AG04449 (cell line): Measurements from ENCODE around the gene OR2V1.
"Not testable (repeated sequence)": the region's sequence is repeated elsewhere in the genome, so short reads cannot be mapped to it uniquely, and the experiment has no call there.

Source experiments
- CTCF ChIA-PET: fragments of 350-600 bp; formaldehyde crosslinking; extraction: SDS; loops from one replicate; lab custom pipeline; 2021; ENCODE audit warnings: antibody characterized with exemption; lab: Yijun Ruan, JAX
- POLR2A ChIA-PET: fragments of 400-600, 350-600 bp; formaldehyde crosslinking; extraction: SDS; loops from one replicate; lab custom pipeline; 2020; ENCODE audit warnings: antibody characterized with exemption, inconsistent platforms; lab: Yijun Ruan, JAX
- DNase-seq: peaks from one replicate; pipeline ENCODE4 v3.0.0-alpha.2; 2010; ENCODE audit warnings: low read depth, low spot score
- H3K4me3 ChIP-seq: 2 replicates; pipeline ENCODE4 v1.5.1; 2011; ENCODE audit warnings: low read depth, mild to moderate bottlenecking, control low read depth, low read length
- TF ChIP-seq, protein P1 (sequence below): IDR thresholded peaks from one replicate; pipeline ENCODE4 v1.5.1; 2011; ENCODE audit warnings: mild to moderate bottlenecking, moderate library complexity, low read length, control low read depth, inconsistent platforms; ENCODE audit not compliant: insufficient read depth; ENCODE audit errors: missing control alignments

Gene OR2V1

GRCh38 chr5:181130832-181131496, at the start of gene OR2V1:
OR2V1 (minus strand) TSS chr5:181131169; CDS start chr5:181125304, 5,865 bp downstream.
- POLR2A ChIA-PET = no interaction called here
- TF ChIP-seq, protein P1, sequence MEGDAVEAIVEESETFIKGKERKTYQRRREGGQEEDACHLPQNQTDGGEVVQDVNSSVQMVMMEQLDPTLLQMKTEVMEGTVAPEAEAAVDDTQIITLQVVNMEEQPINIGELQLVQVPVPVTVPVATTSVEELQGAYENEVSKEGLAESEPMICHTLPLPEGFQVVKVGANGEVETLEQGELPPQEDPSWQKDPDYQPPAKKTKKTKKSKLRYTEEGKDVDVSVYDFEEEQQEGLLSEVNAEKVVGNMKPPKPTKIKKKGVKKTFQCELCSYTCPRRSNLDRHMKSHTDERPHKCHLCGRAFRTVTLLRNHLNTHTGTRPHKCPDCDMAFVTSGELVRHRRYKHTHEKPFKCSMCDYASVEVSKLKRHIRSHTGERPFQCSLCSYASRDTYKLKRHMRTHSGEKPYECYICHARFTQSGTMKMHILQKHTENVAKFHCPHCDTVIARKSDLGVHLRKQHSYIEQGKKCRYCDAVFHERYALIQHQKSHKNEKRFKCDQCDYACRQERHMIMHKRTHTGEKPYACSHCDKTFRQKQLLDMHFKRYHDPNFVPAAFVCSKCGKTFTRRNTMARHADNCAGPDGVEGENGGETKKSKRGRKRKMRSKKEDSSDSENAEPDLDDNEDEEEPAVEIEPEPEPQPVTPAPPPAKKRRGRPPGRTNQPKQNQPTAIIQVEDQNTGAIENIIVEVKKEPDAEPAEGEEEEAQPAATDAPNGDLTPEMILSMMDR = no peak
- CTCF ChIA-PET = no interaction called here
- no peak for DNase-seq
- no peak within 1 kb of the TSS for H3K4me3 ChIP-seq

DNA sequence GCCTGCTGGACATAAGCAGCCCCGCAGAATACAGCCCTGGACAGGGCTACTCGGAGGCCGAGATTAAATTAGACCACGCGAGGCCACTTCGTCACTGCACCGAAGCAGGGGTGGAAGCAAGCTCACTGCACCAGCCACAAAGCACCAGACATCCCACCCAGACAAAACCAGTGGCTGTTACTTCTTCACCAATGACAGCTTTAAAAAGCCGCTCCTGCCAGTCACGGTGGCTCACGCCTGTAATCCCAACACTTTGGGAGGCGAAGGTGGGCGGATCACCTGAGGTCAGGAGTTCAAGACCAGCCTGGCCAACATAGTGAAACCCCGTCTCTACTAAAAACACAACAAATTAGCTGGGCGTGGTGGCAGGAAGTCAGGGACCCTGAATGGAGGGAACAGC, 46.6 kb upstream of the OR2V1 start:
- DNase-seq, POLR2A ChIA-PET, H3K4me3 ChIP-seq: not testable (repeated sequence)
- CTCF ChIA-PET = interaction anchor here (0.8 to 1.2 kb wide), 2 partner anchors 9 to 14 kb away, joined by 3 read pairs; no protein-coding TSS in a partner anchor

- no peak overlapping the region for H3K4me3 ChIP-seq
- CTCF ChIA-PET = interaction anchor here (1.2 to 1.7 kb wide), 2 partner anchors 9 to 13 kb away, joined by 3 read pairs; no protein-coding TSS in a partner anchor
- POLR2A ChIA-PET = no interaction called here
- no peak for DNase-seq
- TF ChIP-seq, protein P1 = no peak
These were observed 45.4 kb upstream of the OR2V1 start for GRCh38 chr5:181176254-181176952.

DNA sequence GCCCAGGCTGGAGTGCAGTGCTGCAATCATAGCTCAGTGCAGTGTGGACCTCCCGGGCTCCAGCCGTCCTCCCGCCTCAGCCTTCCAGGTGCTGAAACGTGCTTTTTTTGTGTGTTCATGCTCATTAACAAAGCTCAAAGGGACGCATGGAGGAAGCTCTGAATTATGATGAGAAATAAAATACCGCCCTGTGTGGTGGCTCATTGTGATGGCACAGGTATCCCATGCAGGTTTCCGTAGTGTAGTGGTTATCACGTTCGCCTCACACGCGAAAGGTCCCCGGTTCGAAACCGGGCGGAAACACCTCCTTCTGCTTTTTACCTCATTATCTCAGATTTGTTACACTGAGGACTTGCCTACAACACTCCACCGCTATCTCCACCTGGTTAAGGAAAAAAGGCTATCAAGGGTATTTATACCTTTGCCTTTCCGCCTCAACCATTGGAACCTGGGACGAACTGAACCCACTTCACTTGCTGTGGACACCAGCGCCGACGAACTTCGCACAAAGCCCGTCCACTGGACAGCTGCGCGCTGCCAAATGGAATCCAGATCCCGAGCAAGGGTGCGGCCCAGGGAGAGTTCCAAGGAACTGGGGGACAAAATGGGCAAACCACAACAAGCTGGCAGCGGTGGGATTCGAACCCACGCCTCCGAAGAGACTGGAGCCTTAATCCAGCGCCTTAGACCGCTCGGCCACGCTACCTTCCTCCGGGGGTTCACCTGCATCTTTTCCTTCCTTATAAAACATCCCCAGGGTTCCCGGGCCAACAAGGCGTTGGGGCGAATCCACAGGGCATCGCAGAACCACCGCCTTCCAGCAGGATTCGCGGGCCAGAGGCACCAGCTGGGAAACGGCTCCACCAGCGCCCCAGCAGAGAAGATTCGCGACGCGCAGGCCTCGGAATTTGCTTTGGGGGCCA, 42.7 kb upstream of the OR2V1 start:
- ChIA-PET CTCF (interaction anchor here (1.7 to 2.6 kb wide), 3 partner anchors 9 to 18 kb away, joined by 5 to 19 read pairs (median 5); no protein-coding TSS in a partner anchor), POLR2A (no interaction called here)
- TF ChIP-seq, protein P1 = no peak
- no peak for DNase-seq
- peak overlapping the region; percentile 23 for H3K4me3 ChIP-seq

DNA sequence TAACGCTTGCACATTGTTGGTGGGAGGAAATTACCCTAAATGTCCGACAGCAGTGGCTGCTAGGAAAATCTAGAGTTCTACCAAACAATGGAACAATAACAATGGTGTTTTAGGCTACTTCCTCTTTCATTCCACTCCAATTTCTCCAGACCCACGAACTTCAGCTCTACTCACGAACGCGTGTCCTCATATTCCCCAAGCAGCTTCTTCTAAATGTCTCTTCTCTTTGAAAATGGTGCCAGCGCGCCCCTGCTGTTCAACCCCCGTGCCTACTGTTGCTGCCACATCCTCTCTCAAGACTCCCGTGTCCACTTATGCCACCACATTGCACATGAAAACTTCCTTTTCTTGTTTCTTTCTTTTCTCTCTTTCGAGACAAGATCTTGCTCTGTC, 42.1 kb upstream of the OR2V1 start:
- CTCF ChIA-PET = interaction anchor here (1.2 to 2.6 kb wide), 4 partner anchors 9 to 390 kb away, joined by 3 to 19 read pairs (median 4); no protein-coding TSS in a partner anchor
- POLR2A ChIA-PET = interaction anchor here (0.9 kb wide), 1 partner anchor 50 kb away, joined by 3 read pairs; the partner anchor contains the start of gene TRIM41
- no peak for DNase-seq
- TF ChIP-seq, protein P1 = no peak
- peak overlapping the region; percentile 23 for H3K4me3 ChIP-seq

DNA sequence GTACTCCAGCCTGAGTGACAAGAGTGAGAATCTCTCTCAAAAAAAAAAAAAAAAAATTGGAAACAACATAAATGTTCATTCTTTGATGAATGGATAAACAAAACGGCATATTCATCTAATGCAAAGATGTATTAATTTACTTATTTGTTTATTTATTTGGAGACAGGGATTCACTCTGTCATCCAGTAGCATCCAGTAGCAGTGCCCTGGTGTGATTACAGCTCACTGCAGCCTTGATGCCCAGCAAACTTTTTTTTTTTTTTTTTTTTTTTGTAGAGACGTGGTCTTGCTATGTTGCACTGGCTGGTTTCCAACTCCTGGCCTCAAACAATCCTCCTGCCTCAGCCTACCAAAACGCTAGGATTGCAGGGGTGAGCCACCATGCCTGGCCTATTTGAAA, 40.8 kb upstream of the OR2V1 start:
- TF ChIP-seq, protein P1 = no peak
- H3K4me3 ChIP-seq = no peak overlapping the region
- no peak for DNase-seq
- ChIA-PET POLR2A (no interaction called here), CTCF (interaction anchor here (1.2 to 2.6 kb wide), 4 partner anchors 11 to 389 kb away, joined by 3 to 19 read pairs (median 4); no protein-coding TSS in a partner anchor)
